GM23248 (cell line): ENCODE measurements around the gene CCDC74B.
"Not testable (repeated sequence)": the region's sequence is repeated elsewhere in the genome, so short reads cannot be mapped to it uniquely, and the experiment has no call there.

Source experiments
- EZH2 ChIP-seq: fragments of 200-600 bp; sonication (generic); IDR thresholded peaks from 2 replicates; pipeline ENCODE4 v1.6.1; 2018; ENCODE audit warnings: antibody characterized with exemption, mild to moderate bottlenecking; ENCODE audit not compliant: insufficient read depth, poor library complexity, severe bottlenecking
- EZH2phosphoT487 ChIP-seq: fragments of 200-600 bp; sonication (generic); IDR thresholded peaks from 2 replicates; pipeline ENCODE4 v1.6.1; 2018; ENCODE audit warnings: antibody characterized with exemption, moderate library complexity, mild to moderate bottlenecking, low read depth; ENCODE audit not compliant: insufficient read depth

DNA sequence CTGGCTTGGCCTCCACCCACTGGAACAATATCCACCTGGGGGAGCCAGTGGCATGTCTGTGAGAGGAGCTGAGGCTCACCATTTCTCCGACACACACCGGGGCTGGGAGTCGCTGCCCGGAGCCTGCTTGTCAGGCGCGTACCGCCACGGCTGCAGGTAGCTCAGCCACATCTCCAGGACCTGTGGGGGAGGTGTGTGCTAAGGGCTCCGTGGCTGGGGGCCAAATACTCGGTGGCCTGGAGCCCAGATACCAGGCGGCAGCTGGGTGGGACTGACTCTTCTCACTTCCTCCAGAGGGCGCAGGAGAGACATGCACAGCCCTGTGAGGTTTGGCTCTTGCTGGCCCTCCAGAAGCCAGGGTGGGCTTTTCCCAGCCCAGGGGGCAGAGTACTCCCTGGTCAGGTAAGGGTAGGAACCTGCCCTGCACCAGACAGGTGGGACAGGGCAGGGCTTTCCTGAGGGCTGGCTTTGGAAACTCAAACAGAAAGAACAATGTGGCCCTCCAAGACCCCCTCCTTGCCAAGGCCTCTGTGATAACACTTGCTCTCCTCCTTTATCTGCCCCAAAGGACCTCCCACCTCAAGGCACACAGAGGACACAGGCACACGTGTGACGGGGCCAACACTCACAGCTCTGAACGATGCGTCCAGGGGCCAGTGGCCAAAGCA lies 11.2 kb upstream of the CCDC74B start:
- TF ChIP-seq EZH2phosphoT487, EZH2: not testable (repeated sequence)
